ENCODE measurements around the gene FETUB. TPM values are rescaled to one million over a fixed set of nuclear protein-coding genes. Genes with fewer than 3 reads are reported as not detected.

The FETUB gene
- polyA plus RNA-seq, 2 of the 4 experiments (the other 2 are of a cell fraction): 0.06 to 0.10 TPM

- no peak for TF ChIP-seq REST (IDR thresholded peaks at IDR 0.05)
- no peak for TF ChIP-seq POLR2A (IDR thresholded peaks at IDR 0.05; ENCODE audit: low read length)
- no peak for TF ChIP-seq SMC3 (IDR thresholded peaks at IDR 0.05)
- no peak for TF ChIP-seq FOSB (CRISPR knock-in tag; IDR thresholded peaks at IDR 0.05)
- TF ChIP-seq NR3C1 (IDR thresholded peaks at IDR 0.05): no peak
Measured at GRCh38 chr3:186635532-186635931, 4.7 kb upstream of the FETUB start (continued).

GRCh38 chr3:186636536-186636935, 3.7 kb upstream of the FETUB start:
- ATAC-seq (no peak), DNase-seq (ENCODE audit: low read depth in 1 of 2, low spot score in 1 of 2) (no peak), FAIRE-seq (no peak)
- TF ChIP-seq ZNF302 (CRISPR knock-in tag; IDR thresholded peaks at IDR 0.05) (no peak), MAX (IDR thresholded peaks at IDR 0.05) (no peak), CTCF (IDR thresholded peaks at IDR 0.05) (no peak), MYC (IDR thresholded peaks at IDR 0.05; ENCODE audit: borderline replicate concordance, low read length) (no peak), TP53 (CRISPR knock-in tag; IDR thresholded peaks at IDR 0.05) (no peak), POLR2A (IDR thresholded peaks at IDR 0.05; ENCODE audit: low read length) (no peak), PHF8 (IDR thresholded peaks at IDR 0.05; ENCODE audit: borderline replicate concordance, low read depth) (no peak), ZSCAN20 (CRISPR knock-in tag; IDR thresholded peaks at IDR 0.05) (no peak), HEYL (CRISPR knock-in tag; IDR thresholded peaks at IDR 0.05) (no peak), FOSL2 (IDR thresholded peaks at IDR 0.05) (no peak), FOSL2 (CRISPR knock-in tag; IDR thresholded peaks at IDR 0.05) (no peak), EHF (CRISPR knock-in tag; IDR thresholded peaks at IDR 0.05) (no peak), MAZ (IDR thresholded peaks at IDR 0.05; ENCODE audit: borderline replicate concordance, low read depth, low read length) (no peak), SREBF2 (IDR thresholded peaks at IDR 0.05) (no peak), RNF2 (IDR thresholded peaks at IDR 0.05; ENCODE audit: borderline replicate concordance, low read depth) (no peak), RFX5 (IDR thresholded peaks at IDR 0.05) (no peak), CHD2 (IDR thresholded peaks at IDR 0.05; ENCODE audit: low read length, partially characterized antibody) (no peak), RCOR1 (IDR thresholded peaks at IDR 0.05; ENCODE audit: low read depth, low read length) (no peak)
- WGBS (ENCODE audit: missing lambda C conversion rate): 90% methylated on average over 7 of the region's 7 CpGs
- no peak overlapping the region for H3K4me2 ChIP-seq
- POLR2A ChIA-PET: no interaction called here
- CTCF ChIA-PET: interaction anchor here (1.0 to 1.3 kb wide), 2 partner anchors 20 to 22 kb away, joined by 3 to 6 read pairs; no protein-coding TSS in a partner anchor
- no peak overlapping the region for H3K27ac ChIP-seq
- H3K4me1 ChIP-seq: peaks cover 13% of the 10 kb centered on the region; the same call in 2 of the 3 replicates
- H3K4me3 ChIP-seq: no peak overlapping the region
- no peaks in the 10 kb centered on the region for H3K9me3 ChIP-seq

- ChIA-PET CTCF (interaction anchor here (1.0 kb wide), 1 partner anchor 23 kb away, joined by 3 read pairs; no protein-coding TSS in a partner anchor), POLR2A (no interaction called here)
- WGBS (ENCODE audit: missing lambda C conversion rate): 42% methylated on average over 3 of the region's 3 CpGs
- Histone ChIP-seq H3K9me3 (no peaks in the 10 kb centered on the region), H3K4me1 (peaks cover 13% of the 10 kb centered on the region; the same call in 2 of the 3 replicates), H3K4me2 (no peak overlapping the region), H3K27ac (no peak overlapping the region), H3K4me3 (no peak overlapping the region)
- FAIRE-seq (no peak), DNase-seq (ENCODE audit: low read depth in 1 of 2, low spot score in 1 of 2) (no peak), ATAC-seq (no peak)
- no peak for TF ChIP-seq POLR2AphosphoS2 (conservative IDR thresholded peaks at IDR 0.05; ENCODE audit: low read length)
- TF ChIP-seq TFCP2L1 (CRISPR knock-in tag; IDR thresholded peaks at IDR 0.05): no peak
- no peak for TF ChIP-seq MAX (IDR thresholded peaks at IDR 0.05)
- no peak for TF ChIP-seq ELK1 (IDR thresholded peaks at IDR 0.05; ENCODE audit: low read depth, low read length)
Measured at GRCh38 chr3:186637686-186638085, 2.5 kb upstream of the FETUB start.
